WTC11 (cell line): ENCODE data around the gene CZIB. TPM values are rescaled to one million over a fixed set of nuclear protein-coding genes. Genes with fewer than 3 reads are reported as not detected.
A peak's percentile ranks its signal among the peaks of the same experiment; 100 is the strongest.

Experiments used
- ATAC-seq: fragments of 200-7000 bp; cut with Tn5 transposase; 2 replicates; pipeline ENCODE4 v1.10.0; 2021; ENCODE audit warnings: mild to moderate bottlenecking, moderate library complexity
- CTCF ChIA-PET: fragments of 300-600 bp; sonication (Branson Sonifier 250); formaldehyde crosslinking; loops from one replicate; lab custom pipeline; 2021; ENCODE audit warnings: antibody characterized with exemption; lab: Charles Lee
- POLR2A ChIA-PET: fragments of 350-600 bp; sonication (Branson Sonifier 250); formaldehyde crosslinking; loops from one replicate; lab custom pipeline; 2021; ENCODE audit warnings: antibody characterized with exemption; lab: Charles Lee
- DNase-seq: peaks from one replicate; pipeline ENCODE4 v3.0.0; 2021; ENCODE audit warnings: low spot score
- H3K27ac Mint-ChIP-seq: 2 replicates; pipeline ENCODE4 v1.8.0; 2021; ENCODE audit warnings: mixed read lengths
- H3K27me3 Mint-ChIP-seq: 2 replicates; pipeline ENCODE4 v1.8.0; 2021; ENCODE audit warnings: low read depth, mild to moderate bottlenecking, moderate library complexity, mixed read lengths
- H3K36me3 Mint-ChIP-seq: 2 replicates; pipeline ENCODE4 v1.8.0; 2021; ENCODE audit warnings: mixed read lengths
- H3K4me1 Mint-ChIP-seq: 2 replicates; pipeline ENCODE4 v1.8.0; 2022; ENCODE audit warnings: mixed read lengths
- H3K4me3 Mint-ChIP-seq: 2 replicates; pipeline ENCODE4 v1.8.0; 2021; ENCODE audit warnings: mild to moderate bottlenecking, moderate library complexity, mixed read lengths
- H3K9me3 Mint-ChIP-seq: 2 replicates; pipeline ENCODE4 v1.8.0; 2021; ENCODE audit warnings: mixed read lengths
- AFF4 ChIP-seq: sonication (generic); formaldehyde crosslinking; IDR thresholded peaks from 2 replicates; pipeline ENCODE4 v1.8.1; 2023; ENCODE audit warnings: mild to moderate bottlenecking, missing genetic modification reagents, borderline replicate concordance
- ATF1 ChIP-seq: sonication (generic); formaldehyde crosslinking; IDR thresholded peaks from 2 replicates; pipeline ENCODE4 v1.8.1; 2023; ENCODE audit warnings: mild to moderate bottlenecking, moderate library complexity, missing genetic modification reagents
- CBFB ChIP-seq: sonication (generic); formaldehyde crosslinking; IDR thresholded peaks from 2 replicates; pipeline ENCODE4 v1.8.1; 2022; ENCODE audit warnings: mild to moderate bottlenecking, low read depth, missing genetic modification reagents
- FOXK1 ChIP-seq: sonication (generic); formaldehyde crosslinking; IDR thresholded peaks from 2 replicates; pipeline ENCODE4 v1.8.0; 2022; ENCODE audit warnings: mild to moderate bottlenecking, moderate library complexity, missing genetic modification reagents
- HMGA2 ChIP-seq: fragments of 250-450 bp; sonication (Bioruptor Pico); IDR thresholded peaks from 2 replicates; pipeline ENCODE4 v1.4.0; 2021; ENCODE audit warnings: mild to moderate bottlenecking, moderate library complexity
- IRF2 ChIP-seq: sonication (generic); formaldehyde crosslinking; IDR thresholded peaks from 2 replicates; pipeline ENCODE4 v1.8.0; 2022; ENCODE audit warnings: low read depth, missing genetic modification reagents, borderline replicate concordance
- MXD4 ChIP-seq: fragments of 250-450 bp; sonication (Bioruptor Pico); IDR thresholded peaks from 2 replicates; pipeline ENCODE4 v1.8.0; 2021; ENCODE audit warnings: mild to moderate bottlenecking, moderate library complexity, borderline replicate concordance
- OVOL2 ChIP-seq: fragments of 250-450 bp; sonication (Bioruptor Pico); IDR thresholded peaks from 2 replicates; pipeline ENCODE4 v1.9.0; 2021; ENCODE audit warnings: mild to moderate bottlenecking, borderline replicate concordance
- PRDM15 ChIP-seq: sonication (generic); formaldehyde crosslinking; IDR thresholded peaks from 2 replicates; pipeline ENCODE4 v1.8.0; 2022; ENCODE audit warnings: missing genetic modification reagents
- PREB ChIP-seq: sonication (generic); formaldehyde crosslinking; IDR thresholded peaks from 2 replicates; pipeline ENCODE4 v1.8.1; 2022; ENCODE audit warnings: mild to moderate bottlenecking, missing genetic modification reagents, moderate library complexity, borderline replicate concordance
- PRRX2 ChIP-seq: fragments of 250-450 bp; sonication (Bioruptor Pico); IDR thresholded peaks from 2 replicates; pipeline ENCODE4 v1.8.0; 2021; ENCODE audit warnings: mild to moderate bottlenecking
- ZNF232 ChIP-seq: sonication (generic); formaldehyde crosslinking; IDR thresholded peaks from 2 replicates; pipeline ENCODE4 v1.8.0; 2022; ENCODE audit warnings: mild to moderate bottlenecking, missing genetic modification reagents
- ZNF281 ChIP-seq: sonication (generic); formaldehyde crosslinking; IDR thresholded peaks from 2 replicates; pipeline ENCODE4 v1.8.0; 2023; ENCODE audit warnings: mild to moderate bottlenecking, missing genetic modification reagents
- ZNF423 ChIP-seq: fragments of 250-450 bp; sonication (Bioruptor Pico); IDR thresholded peaks from 2 replicates; pipeline ENCODE4 v2.1.2; 2022; ENCODE audit warnings: mild to moderate bottlenecking, moderate library complexity
- total RNA-seq: library from RNA; stranded (reverse); gene quantifications from 3 replicates; pipeline ENCODE4 v1.2.3, GENCODE V29; 2021
- TF ChIP-seq, protein P1 (sequence below): sonication (generic); formaldehyde crosslinking; IDR thresholded peaks from 2 replicates; pipeline ENCODE4 v1.8.1; 2023; ENCODE audit warnings: mild to moderate bottlenecking, missing genetic modification reagents
- TF ChIP-seq, protein P2 (sequence below): fragments of 250-450 bp; sonication (Bioruptor Pico); IDR thresholded peaks from 2 replicates; pipeline ENCODE4 v1.9.0; 2021; ENCODE audit warnings: mild to moderate bottlenecking
- TF ChIP-seq, protein P3 (sequence below): sonication (generic); formaldehyde crosslinking; IDR thresholded peaks from 2 replicates; pipeline ENCODE4 v1.8.0; 2023; ENCODE audit warnings: missing genetic modification reagents, mild to moderate bottlenecking, borderline replicate concordance

Gene CZIB
- total RNA-seq, 1 experiment from 2014 or later, result 41.6 TPM

DNA sequence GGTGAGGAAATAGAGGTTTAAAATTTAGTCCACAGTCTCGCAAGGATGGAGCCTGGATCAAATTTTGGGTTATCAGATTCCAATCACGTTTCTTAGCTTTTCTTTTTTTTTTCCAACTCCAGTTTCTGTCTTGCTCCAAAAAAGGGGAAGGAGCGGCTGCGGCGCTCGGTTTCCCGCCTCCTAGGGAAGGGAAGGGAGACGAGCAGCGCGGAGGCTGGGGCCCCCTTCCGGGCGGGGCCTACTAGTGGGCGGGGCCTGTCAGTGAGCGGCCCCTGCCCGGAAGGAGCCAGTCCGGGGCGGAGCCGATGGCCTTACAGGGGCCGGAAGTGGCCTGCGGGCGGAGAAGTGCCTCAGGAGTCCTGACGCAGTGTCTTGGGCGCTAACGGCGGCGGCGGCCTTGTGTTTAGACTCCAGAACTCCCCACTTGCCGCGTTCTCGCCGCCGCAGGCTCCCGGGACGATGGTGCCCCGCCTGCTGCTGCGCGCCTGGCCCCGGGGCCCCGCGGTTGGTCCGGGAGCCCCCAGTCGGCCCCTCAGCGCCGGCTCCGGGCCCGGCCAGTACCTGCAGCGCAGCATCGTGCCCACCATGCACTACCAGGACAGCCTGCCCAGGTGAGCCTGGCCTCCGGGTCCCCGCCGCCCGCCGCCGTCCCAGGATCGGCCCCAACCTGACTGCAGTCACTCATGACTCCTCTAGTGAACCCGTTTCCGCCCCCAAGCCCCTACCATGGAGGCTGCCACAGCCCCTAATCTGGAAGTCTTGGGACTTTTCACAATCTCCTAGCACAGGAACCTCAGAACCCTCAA is 23.7 kb downstream of the CZIB start, which contains the start of gene CPT2:
CPT2 (plus strand) TSS at position 340 of the 806 bp plus-strand sequence; CDS start at position 460, 120 bp downstream.
- ChIA-PET POLR2A (no interaction called here), CTCF (interaction anchor here (1.2 to 2.4 kb wide), 3 partner anchors 14 to 292 kb away, joined by 3 to 13 read pairs (median 4); no protein-coding TSS in a partner anchor)
- DNase-seq (peak; percentile 93), ATAC-seq (peak; percentile 98)
- Mint-ChIP-seq H3K9me3 (no peaks in the 10 kb centered on the region), H3K36me3 (peaks cover 10% of the 10 kb centered on the region; the same call in 1 of the 2 replicates), H3K4me3 (peak within 1 kb of the TSS; percentile 93), H3K4me1 (peaks cover 20% of the 10 kb centered on the region), H3K27ac (peak within 1 kb of the TSS; percentile 87), H3K27me3 (peaks cover 23% of the 10 kb centered on the region)
- TF ChIP-seq IRF2, result no peak
- TF ChIP-seq ZNF423, result no peak
- TF ChIP-seq, protein P1, sequence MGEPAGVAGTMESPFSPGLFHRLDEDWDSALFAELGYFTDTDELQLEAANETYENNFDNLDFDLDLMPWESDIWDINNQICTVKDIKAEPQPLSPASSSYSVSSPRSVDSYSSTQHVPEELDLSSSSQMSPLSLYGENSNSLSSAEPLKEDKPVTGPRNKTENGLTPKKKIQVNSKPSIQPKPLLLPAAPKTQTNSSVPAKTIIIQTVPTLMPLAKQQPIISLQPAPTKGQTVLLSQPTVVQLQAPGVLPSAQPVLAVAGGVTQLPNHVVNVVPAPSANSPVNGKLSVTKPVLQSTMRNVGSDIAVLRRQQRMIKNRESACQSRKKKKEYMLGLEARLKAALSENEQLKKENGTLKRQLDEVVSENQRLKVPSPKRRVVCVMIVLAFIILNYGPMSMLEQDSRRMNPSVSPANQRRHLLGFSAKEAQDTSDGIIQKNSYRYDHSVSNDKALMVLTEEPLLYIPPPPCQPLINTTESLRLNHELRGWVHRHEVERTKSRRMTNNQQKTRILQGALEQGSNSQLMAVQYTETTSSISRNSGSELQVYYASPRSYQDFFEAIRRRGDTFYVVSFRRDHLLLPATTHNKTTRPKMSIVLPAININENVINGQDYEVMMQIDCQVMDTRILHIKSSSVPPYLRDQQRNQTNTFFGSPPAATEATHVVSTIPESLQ (CRISPR knock-in tag), result no peak
- TF ChIP-seq, protein P2, sequence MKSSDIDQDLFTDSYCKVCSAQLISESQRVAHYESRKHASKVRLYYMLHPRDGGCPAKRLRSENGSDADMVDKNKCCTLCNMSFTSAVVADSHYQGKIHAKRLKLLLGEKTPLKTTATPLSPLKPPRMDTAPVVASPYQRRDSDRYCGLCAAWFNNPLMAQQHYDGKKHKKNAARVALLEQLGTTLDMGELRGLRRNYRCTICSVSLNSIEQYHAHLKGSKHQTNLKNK (CRISPR knock-in tag), result no peak
- TF ChIP-seq FOXK1 (CRISPR knock-in tag), result no peak
- TF ChIP-seq MXD4 (CRISPR knock-in tag), result no peak
- TF ChIP-seq, protein P3, sequence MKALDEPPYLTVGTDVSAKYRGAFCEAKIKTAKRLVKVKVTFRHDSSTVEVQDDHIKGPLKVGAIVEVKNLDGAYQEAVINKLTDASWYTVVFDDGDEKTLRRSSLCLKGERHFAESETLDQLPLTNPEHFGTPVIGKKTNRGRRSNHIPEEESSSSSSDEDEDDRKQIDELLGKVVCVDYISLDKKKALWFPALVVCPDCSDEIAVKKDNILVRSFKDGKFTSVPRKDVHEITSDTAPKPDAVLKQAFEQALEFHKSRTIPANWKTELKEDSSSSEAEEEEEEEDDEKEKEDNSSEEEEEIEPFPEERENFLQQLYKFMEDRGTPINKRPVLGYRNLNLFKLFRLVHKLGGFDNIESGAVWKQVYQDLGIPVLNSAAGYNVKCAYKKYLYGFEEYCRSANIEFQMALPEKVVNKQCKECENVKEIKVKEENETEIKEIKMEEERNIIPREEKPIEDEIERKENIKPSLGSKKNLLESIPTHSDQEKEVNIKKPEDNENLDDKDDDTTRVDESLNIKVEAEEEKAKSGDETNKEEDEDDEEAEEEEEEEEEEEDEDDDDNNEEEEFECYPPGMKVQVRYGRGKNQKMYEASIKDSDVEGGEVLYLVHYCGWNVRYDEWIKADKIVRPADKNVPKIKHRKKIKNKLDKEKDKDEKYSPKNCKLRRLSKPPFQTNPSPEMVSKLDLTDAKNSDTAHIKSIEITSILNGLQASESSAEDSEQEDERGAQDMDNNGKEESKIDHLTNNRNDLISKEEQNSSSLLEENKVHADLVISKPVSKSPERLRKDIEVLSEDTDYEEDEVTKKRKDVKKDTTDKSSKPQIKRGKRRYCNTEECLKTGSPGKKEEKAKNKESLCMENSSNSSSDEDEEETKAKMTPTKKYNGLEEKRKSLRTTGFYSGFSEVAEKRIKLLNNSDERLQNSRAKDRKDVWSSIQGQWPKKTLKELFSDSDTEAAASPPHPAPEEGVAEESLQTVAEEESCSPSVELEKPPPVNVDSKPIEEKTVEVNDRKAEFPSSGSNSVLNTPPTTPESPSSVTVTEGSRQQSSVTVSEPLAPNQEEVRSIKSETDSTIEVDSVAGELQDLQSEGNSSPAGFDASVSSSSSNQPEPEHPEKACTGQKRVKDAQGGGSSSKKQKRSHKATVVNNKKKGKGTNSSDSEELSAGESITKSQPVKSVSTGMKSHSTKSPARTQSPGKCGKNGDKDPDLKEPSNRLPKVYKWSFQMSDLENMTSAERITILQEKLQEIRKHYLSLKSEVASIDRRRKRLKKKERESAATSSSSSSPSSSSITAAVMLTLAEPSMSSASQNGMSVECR (CRISPR knock-in tag), result no peak; the same call in 1 of the 2 replicates
- no peak for TF ChIP-seq PRDM15 (CRISPR knock-in tag)
- TF ChIP-seq OVOL2 (CRISPR knock-in tag), result no peak
- no peak for TF ChIP-seq PREB
- TF ChIP-seq ZNF232 (CRISPR knock-in tag), result no peak
- TF ChIP-seq PRRX2, result no peak
- no peak for TF ChIP-seq AFF4 (CRISPR knock-in tag)
- peak; percentile 74; the same call in 1 of the 2 replicates for TF ChIP-seq CBFB (CRISPR knock-in tag)
- no peak for TF ChIP-seq HMGA2
- no peak for TF ChIP-seq ATF1
- no peak for TF ChIP-seq ZNF281 (CRISPR knock-in tag)
